Measurements from ENCODE around the gene CEP41.

DNA sequence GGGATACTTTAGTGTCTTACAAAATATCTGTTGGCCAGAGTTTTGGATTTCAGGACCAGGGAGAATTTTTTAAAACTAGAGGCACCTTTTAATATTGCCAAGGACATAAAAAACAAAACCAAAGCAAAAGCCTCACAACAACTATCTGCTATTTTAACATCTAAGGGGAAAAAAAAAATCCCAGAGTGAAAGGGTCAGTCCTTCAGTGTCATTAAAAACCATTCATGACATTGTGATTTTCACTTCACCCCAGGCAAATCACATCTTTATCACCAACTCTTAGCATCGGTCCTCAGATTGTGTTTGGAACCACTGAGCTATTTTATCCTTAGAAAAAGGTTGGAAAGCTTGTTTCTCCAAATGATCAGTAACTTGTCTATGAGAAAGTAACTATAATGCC is 10.7 kb downstream of the CEP41 start:
- TF ChIP-seq, protein P1, sequence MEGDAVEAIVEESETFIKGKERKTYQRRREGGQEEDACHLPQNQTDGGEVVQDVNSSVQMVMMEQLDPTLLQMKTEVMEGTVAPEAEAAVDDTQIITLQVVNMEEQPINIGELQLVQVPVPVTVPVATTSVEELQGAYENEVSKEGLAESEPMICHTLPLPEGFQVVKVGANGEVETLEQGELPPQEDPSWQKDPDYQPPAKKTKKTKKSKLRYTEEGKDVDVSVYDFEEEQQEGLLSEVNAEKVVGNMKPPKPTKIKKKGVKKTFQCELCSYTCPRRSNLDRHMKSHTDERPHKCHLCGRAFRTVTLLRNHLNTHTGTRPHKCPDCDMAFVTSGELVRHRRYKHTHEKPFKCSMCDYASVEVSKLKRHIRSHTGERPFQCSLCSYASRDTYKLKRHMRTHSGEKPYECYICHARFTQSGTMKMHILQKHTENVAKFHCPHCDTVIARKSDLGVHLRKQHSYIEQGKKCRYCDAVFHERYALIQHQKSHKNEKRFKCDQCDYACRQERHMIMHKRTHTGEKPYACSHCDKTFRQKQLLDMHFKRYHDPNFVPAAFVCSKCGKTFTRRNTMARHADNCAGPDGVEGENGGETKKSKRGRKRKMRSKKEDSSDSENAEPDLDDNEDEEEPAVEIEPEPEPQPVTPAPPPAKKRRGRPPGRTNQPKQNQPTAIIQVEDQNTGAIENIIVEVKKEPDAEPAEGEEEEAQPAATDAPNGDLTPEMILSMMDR (IDR thresholded peaks at IDR 0.05) = no peak
- no peak for TF ChIP-seq POLR2A (IDR thresholded peaks at IDR 0.05)

Measured in uterus (tissue), 2 donors.